GM15510 (cell line): ENCODE measurements around the gene NOL4.

Experiments used
- POLR2A ChIP-seq: IDR thresholded peaks from 3 replicates; pipeline ENCODE4 v1.6.1; 2011; ENCODE audit warnings: borderline replicate concordance; ENCODE audit not compliant: insufficient read length; ENCODE audit errors: extremely low read depth

Gene NOL4

GRCh38 chr18:34224423-34225217, at the start of gene NOL4:
Gene NOL4 (minus strand): TSS chr18:34224913. CDS start chr18:34223253, 1,660 bp downstream.
- TF ChIP-seq POLR2A, result no peak

- TF ChIP-seq POLR2A, result no peak
These were observed 37.4 kb upstream of the NOL4 start for GRCh38 chr18:34261865-34262780.

GRCh38 chr18:34258176-34258575, 33.5 kb upstream of the NOL4 start:
- no peak for TF ChIP-seq POLR2A

GRCh38 chr18:34251919-34252318, 27.2 kb upstream of the NOL4 start:
- TF ChIP-seq POLR2A, result no peak

GRCh38 chr18:34248727-34249126, 24.0 kb upstream of the NOL4 start:
- TF ChIP-seq POLR2A, result no peak

- no peak for TF ChIP-seq POLR2A
These were observed 18.0 kb upstream of the NOL4 start for GRCh38 chr18:34242739-34243138.

GRCh38 chr18:34225218-34225553, 473 bp upstream of the NOL4 start:
- TF ChIP-seq POLR2A, result no peak

- TF ChIP-seq POLR2A, result no peak
These were observed 755 bp downstream of the NOL4 start for GRCh38 chr18:34223893-34224422.

GRCh38 chr18:34223164-34223892, 1.4 kb downstream of the NOL4 start:
- no peak for TF ChIP-seq POLR2A

GRCh38 chr18:34222307-34223163, 2.2 kb downstream of the NOL4 start:
- TF ChIP-seq POLR2A, result no peak

GRCh38 chr18:34221971-34222306, 2.8 kb downstream of the NOL4 start:
- TF ChIP-seq POLR2A, result no peak

GRCh38 chr18:34220081-34220815, 4.5 kb downstream of the NOL4 start:
- TF ChIP-seq POLR2A, result no peak

- TF ChIP-seq POLR2A, result no peak
These were observed 5.1 kb downstream of the NOL4 start for GRCh38 chr18:34219651-34220050.
